Neural progenitor cell (in vitro differentiated cells): ENCODE measurements around the gene DUSP6. TPM values are rescaled to one million over a fixed set of nuclear protein-coding genes. Genes with fewer than 3 reads are reported as not detected.
A peak's percentile ranks its signal among the peaks of the same experiment; 100 is the strongest.

Experiments
- DNase-seq: peaks from one replicate; pipeline ENCODE4 v3.0.0-alpha.2; 2016; ENCODE audit warnings: low spot score
- H2AFZ ChIP-seq: fragments of 200-600 bp; sonication (generic); replicated peaks from 2 replicates; pipeline ENCODE4 v1.6.1; 2016; ENCODE audit warnings: antibody characterized with exemption
- H3F3A ChIP-seq: fragments of 200-600 bp; sonication (generic); 2 replicates; pipeline ENCODE4 v1.6.1; 2016; ENCODE audit warnings: antibody characterized with exemption, low read depth
- H3K27ac ChIP-seq: fragments of 200-600 bp; sonication (generic); 2 replicates; pipeline ENCODE4 v1.5.1; 2016; ENCODE audit warnings: mild to moderate bottlenecking
- H3K27me3 ChIP-seq: fragments of 200-600 bp; sonication (generic); 2 replicates; pipeline ENCODE4 v1.6.1; 2016; ENCODE audit warnings: mild to moderate bottlenecking, moderate library complexity
- H3K36me3 ChIP-seq: fragments of 200-600 bp; sonication (generic); 2 replicates; pipeline ENCODE4 v1.5.1; 2016
- H3K4me1 ChIP-seq: fragments of 200-600 bp; sonication (generic); 2 replicates; pipeline ENCODE4 v1.6.1; 2016; ENCODE audit warnings: mixed run types
- H3K4me2 ChIP-seq: fragments of 200-600 bp; sonication (generic); 2 replicates; pipeline ENCODE4 v1.6.1; 2016
- H3K4me3 ChIP-seq: fragments of 200-600 bp; sonication (generic); 2 replicates; pipeline ENCODE4 v1.5.1; 2016
- H3K79me2 ChIP-seq: fragments of 200-600 bp; sonication (generic); 2 replicates; pipeline ENCODE4 v1.6.1; 2016; ENCODE audit warnings: low read depth
- H3K9ac ChIP-seq: fragments of 200-600 bp; sonication (generic); 2 replicates; pipeline ENCODE4 v1.6.1; 2016
- H3K9me3 ChIP-seq: fragments of 200-600 bp; sonication (generic); 2 replicates; pipeline ENCODE4 v1.5.1; 2016; ENCODE audit warnings: low read depth
- H4K20me1 ChIP-seq: fragments of 200-600 bp; sonication (generic); 2 replicates; pipeline ENCODE4 v1.6.1; 2016; ENCODE audit warnings: low read depth
- H3K27ac Mint-ChIP-seq: 3 replicates; pipeline ENCODE4 v1.8.0; 2021; ENCODE audit warnings: mixed read lengths
- H3K27me3 Mint-ChIP-seq: 2 replicates; pipeline ENCODE4 v1.8.0; 2022; ENCODE audit warnings: low read depth, mild to moderate bottlenecking, inconsistent platforms, moderate library complexity, mixed read lengths; ENCODE audit not compliant: insufficient read depth
- H3K36me3 Mint-ChIP-seq: 3 replicates; pipeline ENCODE4 v1.8.0; 2021; ENCODE audit warnings: mixed read lengths
- H3K4me1 Mint-ChIP-seq: 3 replicates; pipeline ENCODE4 v1.8.0; 2021; ENCODE audit warnings: mixed read lengths
- H3K4me3 Mint-ChIP-seq: 3 replicates; pipeline ENCODE4 v1.8.0; 2021; ENCODE audit warnings: mild to moderate bottlenecking, moderate library complexity, mixed read lengths
- H3K9me3 Mint-ChIP-seq: 3 replicates; pipeline ENCODE4 v1.8.0; 2020; ENCODE audit warnings: mixed read lengths
- CTCF ChIP-seq: fragments of 200-600 bp; sonication (generic); IDR thresholded peaks from 2 replicates; pipeline ENCODE4 v1.5.1; 2017; ENCODE audit warnings: antibody characterized with exemption, mild to moderate bottlenecking
- EZH2 ChIP-seq: fragments of 200-600 bp; sonication (generic); IDR thresholded peaks from 2 replicates; pipeline ENCODE4 v1.6.1; 2017; ENCODE audit warnings: antibody characterized with exemption, mild to moderate bottlenecking, moderate library complexity
- EZH2phosphoT487 ChIP-seq: fragments of 200-600 bp; sonication (generic); IDR thresholded peaks from 2 replicates; pipeline ENCODE4 v1.6.1; 2017; ENCODE audit warnings: antibody characterized with exemption
- total RNA-seq: library from RNA; depleted of rRNA; stranded (reverse); fragments of >200 nt; gene quantifications from 2 replicates; pipeline ENCODE4 v1.2.3, GENCODE V29; 2015; ENCODE audit warnings: low replicate concordance

The DUSP6 gene
- total RNA-seq, 1 donor from 2014 or later: 12.5 TPM

DNA sequence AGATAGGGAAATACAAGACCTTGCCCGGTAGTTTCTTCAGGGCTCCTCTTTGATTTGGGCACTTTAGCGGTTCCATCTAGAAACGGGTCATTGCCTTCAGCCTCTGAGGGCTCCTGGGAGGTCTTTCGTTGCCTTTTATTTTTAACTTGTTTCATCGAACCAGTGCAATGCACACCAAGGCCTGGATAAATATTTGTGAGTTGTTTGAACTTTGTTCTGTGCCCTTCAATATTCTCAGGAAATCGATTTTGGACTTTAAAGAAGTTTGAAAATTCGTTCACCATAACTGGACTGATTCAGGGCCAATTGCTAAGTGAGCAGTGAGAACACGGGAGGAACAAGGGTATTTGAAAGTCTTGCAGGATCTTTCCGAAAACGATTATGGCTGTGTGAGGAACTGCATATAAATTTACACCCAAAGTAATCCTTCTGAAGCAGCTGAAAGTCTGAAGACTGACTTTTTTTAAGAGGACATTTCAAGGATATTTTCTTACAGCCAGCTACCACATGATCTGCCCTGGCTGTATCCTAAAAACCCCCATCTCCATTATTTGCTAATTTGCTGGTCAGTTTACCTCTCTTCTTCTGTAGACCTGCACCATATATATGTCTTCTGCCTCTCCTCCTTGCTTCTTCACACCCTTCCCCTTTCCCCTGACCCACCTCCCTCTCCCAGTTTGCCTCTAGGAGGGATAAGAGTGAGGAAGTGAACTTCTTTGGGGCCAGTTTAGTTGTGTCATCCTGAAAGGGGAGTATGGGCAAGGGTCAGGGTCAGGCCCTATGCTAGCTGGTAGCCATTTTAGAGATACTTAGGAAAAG is 8.0 kb downstream of the DUSP6 start:
- peaks cover 26% of the 10 kb centered on the region for H4K20me1 ChIP-seq
- no peak for DNase-seq
- H3K4me1 ChIP-seq: peaks cover 55% of the 10 kb centered on the region
- no peaks in the 10 kb centered on the region for H3K36me3 ChIP-seq
- Mint-ChIP-seq H3K27ac (peak overlapping the region; percentile 24), H3K36me3 (peaks cover 20% of the 10 kb centered on the region), H3K9me3 (peaks cover 9% of the 10 kb centered on the region), H3K4me3 (no peak overlapping the region), H3K4me1 (peaks cover 71% of the 10 kb centered on the region), H3K27me3 (no peaks in the 10 kb centered on the region)
- no peak overlapping the region for H3K4me2 ChIP-seq
- no peak for TF ChIP-seq EZH2
- TF ChIP-seq EZH2phosphoT487: no peak
- no peak for TF ChIP-seq CTCF
- no peaks in the 10 kb centered on the region for H3K9me3 ChIP-seq
- H2AFZ ChIP-seq: no peak overlapping the region
- H3F3A ChIP-seq: peaks cover 37% of the 10 kb centered on the region
- H3K79me2 ChIP-seq: peaks cover 10% of the 10 kb centered on the region
- no peak overlapping the region for H3K9ac ChIP-seq
- peaks cover 27% of the 10 kb centered on the region for H3K27me3 ChIP-seq
- no peak overlapping the region for H3K27ac ChIP-seq
- H3K4me3 ChIP-seq: no peak overlapping the region

DNA sequence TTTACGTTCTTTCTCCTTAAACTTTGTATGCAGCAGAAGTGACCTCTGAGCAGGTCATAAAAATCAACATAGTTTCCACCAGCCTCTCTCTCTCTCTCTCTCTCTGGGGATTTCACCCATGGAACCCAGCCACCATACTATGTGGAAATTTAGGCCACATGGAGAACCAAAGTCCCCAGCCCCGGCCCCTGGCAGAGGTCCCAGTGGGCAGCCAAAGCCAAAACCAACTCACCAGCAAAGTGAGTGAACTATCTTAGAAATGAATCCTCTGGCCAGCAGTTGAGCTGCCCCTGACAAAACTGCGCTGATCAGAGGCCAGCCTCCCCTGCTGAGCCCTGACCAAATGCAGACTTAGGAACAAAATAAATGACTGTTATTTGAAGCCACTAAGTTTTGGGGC is 9.2 kb downstream of the DUSP6 start:
- Histone ChIP-seq H3K9me3 (no peaks in the 10 kb centered on the region), H3K79me2 (peaks cover 1% of the 10 kb centered on the region), H3K27ac (no peak overlapping the region), H3K27me3 (peaks cover 16% of the 10 kb centered on the region), H3K4me2 (no peak overlapping the region), H3K36me3 (no peaks in the 10 kb centered on the region), H3F3A (peaks cover 31% of the 10 kb centered on the region), H3K9ac (no peak overlapping the region), H3K4me1 (peaks cover 43% of the 10 kb centered on the region), H2AFZ (no peak overlapping the region), H3K4me3 (no peak overlapping the region), H4K20me1 (peaks cover 17% of the 10 kb centered on the region)
- H3K4me1 Mint-ChIP-seq: peaks cover 68% of the 10 kb centered on the region
- peak overlapping the region; percentile 50 for H3K27ac Mint-ChIP-seq
- TF ChIP-seq CTCF: no peak
- no peak for TF ChIP-seq EZH2phosphoT487
- no peak for TF ChIP-seq EZH2
- peaks cover 9% of the 10 kb centered on the region for H3K9me3 Mint-ChIP-seq
- DNase-seq: no peak
- H3K4me3 Mint-ChIP-seq: no peak overlapping the region
- H3K36me3 Mint-ChIP-seq: peaks cover 8% of the 10 kb centered on the region
- H3K27me3 Mint-ChIP-seq: no peaks in the 10 kb centered on the region

DNA sequence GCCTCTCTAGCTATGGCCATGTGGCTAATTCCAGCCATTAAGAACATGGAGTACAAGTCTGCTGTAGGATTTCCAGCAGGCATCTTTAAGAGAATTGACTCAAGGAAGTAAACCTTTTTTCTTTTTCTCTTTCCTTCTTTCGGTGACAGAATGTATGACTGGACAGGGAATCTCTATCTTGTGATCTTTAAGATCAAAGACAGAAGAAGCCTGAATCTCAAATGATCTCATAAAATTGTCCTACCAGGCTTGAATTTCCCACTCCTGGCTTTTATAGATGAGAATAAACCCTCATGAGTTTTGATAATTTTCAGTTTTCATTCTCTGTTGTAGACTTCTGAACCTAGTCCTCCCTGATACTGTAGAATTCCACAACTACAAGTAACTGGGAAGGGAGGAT is 11.4 kb downstream of the DUSP6 start:
- Histone ChIP-seq H4K20me1 (peaks cover under 1% of the 10 kb centered on the region), H3K27me3 (no peaks in the 10 kb centered on the region), H3K4me3 (no peak overlapping the region), H3F3A (peaks cover 15% of the 10 kb centered on the region), H3K9ac (no peak overlapping the region), H3K4me1 (peaks cover 28% of the 10 kb centered on the region), H3K27ac (no peak overlapping the region), H3K36me3 (no peaks in the 10 kb centered on the region), H2AFZ (no peak overlapping the region), H3K9me3 (no peaks in the 10 kb centered on the region), H3K79me2 (no peaks in the 10 kb centered on the region), H3K4me2 (no peak overlapping the region)
- no peak for TF ChIP-seq EZH2phosphoT487
- no peak for TF ChIP-seq EZH2
- no peak for TF ChIP-seq CTCF
- no peak for DNase-seq
- Mint-ChIP-seq H3K4me3 (no peak overlapping the region), H3K27ac (no peak overlapping the region), H3K9me3 (peaks cover 9% of the 10 kb centered on the region), H3K4me1 (peaks cover 51% of the 10 kb centered on the region), H3K27me3 (no peaks in the 10 kb centered on the region), H3K36me3 (peaks cover 3% of the 10 kb centered on the region)
